ENCODE results near the gene CD80.

- TF ChIP-seq CTCF (IDR thresholded peaks at IDR 0.05), result no peak
- no peak for TF ChIP-seq EP300 (IDR thresholded peaks at IDR 0.05)
- no peak for TF ChIP-seq POLR2A (IDR thresholded peaks at IDR 0.05)
These were observed 25.1 kb downstream of the CD80 start for GRCh38 chr3:119534296-119534695.

Measured in ovary (tissue), 3 donors.